Upper lobe of left lung (tissue), 6 donors: Measurements from ENCODE around the gene PTGER1. TPM values are rescaled to one million over a fixed set of nuclear protein-coding genes. Genes with fewer than 3 reads are reported as not detected.
"Not testable (repeated sequence)": the region's sequence is repeated elsewhere in the genome, so short reads cannot be mapped to it uniquely, and the experiment has no call there.

Source experiments
- ATAC-seq, 2 donors: fragments of 200-7000 bp; cut with Tn5 transposase; one replicate each; pipeline ENCODE4 v1.9.1; 2022; ENCODE audit warnings: mild to moderate bottlenecking in 2 of 2, moderate library complexity in 2 of 2; ENCODE audit not compliant: low FRiP score in 2 of 2
- DNase-seq, 2 donors: peaks; one replicate each; pipeline ENCODE4 v3.0.0-alpha.2; 2019 to 2020
- H3K27ac ChIP-seq, 4 donors: fragments of 200-600 bp; sonication (generic); one replicate each; pipeline ENCODE4 v1.5.1; 2016 to 2019
- H3K27me3 ChIP-seq, 4 donors: fragments of 200-600 bp; sonication (generic); one replicate each; pipeline ENCODE4 v1.5.1; 2017 to 2019
- H3K36me3 ChIP-seq, 4 donors: fragments of 200-600 bp; sonication (generic); one replicate each; pipeline ENCODE4 v1.5.1; 2016 to 2019
- H3K4me1 ChIP-seq, 4 donors: fragments of 200-600 bp; sonication (generic); one replicate each; pipeline ENCODE4 v1.5.1; 2018 to 2019
- H3K4me3 ChIP-seq, 4 donors: fragments of 200-600 bp; sonication (generic); one replicate each; pipeline ENCODE4 v1.5.1; 2017 to 2019; ENCODE audit warnings: mild to moderate bottlenecking in 2 of 4, moderate library complexity in 1 of 4
- H3K9me3 ChIP-seq, 4 donors: fragments of 200-600 bp; sonication (generic); one replicate each; pipeline ENCODE4 v1.5.1; 2018 to 2019
- EP300 ChIP-seq, 4 donors: sonication (generic); formaldehyde crosslinking; IDR thresholded peaks; one replicate each; pipeline ENCODE4 v1.5.1; 2017; ENCODE audit warnings: antibody characterized with exemption in 4 of 4, control low read depth in 2 of 4
- POLR2A ChIP-seq, 4 donors: fragments of 450-650 bp; IDR thresholded peaks; one replicate each; pipeline ENCODE4 v1.5.1; 2016 to 2017; ENCODE audit warnings: antibody characterized with exemption in 4 of 4, mild to moderate bottlenecking in 2 of 4
- POLR2AphosphoS5 ChIP-seq, 2 donors: sonication (generic); formaldehyde crosslinking; IDR thresholded peaks; one replicate each; pipeline ENCODE4 v1.5.1; 2017; ENCODE audit warnings: antibody characterized with exemption in 2 of 2
- WGBS, 2 donors: methylation state at CpG; one replicate each; pipeline ENCODE4 v1.1.5; 2017 to 2018; 5-methylcytosine and 5-hydroxymethylcytosine counted together
- total RNA-seq, 6 donors: library from RNA; depleted of rRNA in 4 of 6; stranded (reverse); fragments of >200 nt in 4 of 6; gene quantifications; one replicate each; pipeline versions ENCODE4 v1.1.0 to v1.2.1, GENCODE V29; 2016 to 2021
- TF ChIP-seq, protein P1 (sequence below), 6 experiments: fragments of 450-650 bp in 4 of 6; fragments of 200-600 bp in 2 of 6; sonication (generic) in 2 of 6; IDR thresholded peaks; one replicate each; pipeline ENCODE4 v1.5.1; 2016 to 2019; ENCODE audit warnings: antibody characterized with exemption in 6 of 6
- donor health status: DM: no; HTN: no; CAD: no; lungs with moderate emphysema.
- donor health status: DM: no; HTN: yes; CAD: no; lungs with severe emphysema.

Gene PTGER1
- total RNA-seq, 6 donors from 2014 or later, result 0.59 to 3.9 (median 1.7) TPM; not detected in 3

DNA sequence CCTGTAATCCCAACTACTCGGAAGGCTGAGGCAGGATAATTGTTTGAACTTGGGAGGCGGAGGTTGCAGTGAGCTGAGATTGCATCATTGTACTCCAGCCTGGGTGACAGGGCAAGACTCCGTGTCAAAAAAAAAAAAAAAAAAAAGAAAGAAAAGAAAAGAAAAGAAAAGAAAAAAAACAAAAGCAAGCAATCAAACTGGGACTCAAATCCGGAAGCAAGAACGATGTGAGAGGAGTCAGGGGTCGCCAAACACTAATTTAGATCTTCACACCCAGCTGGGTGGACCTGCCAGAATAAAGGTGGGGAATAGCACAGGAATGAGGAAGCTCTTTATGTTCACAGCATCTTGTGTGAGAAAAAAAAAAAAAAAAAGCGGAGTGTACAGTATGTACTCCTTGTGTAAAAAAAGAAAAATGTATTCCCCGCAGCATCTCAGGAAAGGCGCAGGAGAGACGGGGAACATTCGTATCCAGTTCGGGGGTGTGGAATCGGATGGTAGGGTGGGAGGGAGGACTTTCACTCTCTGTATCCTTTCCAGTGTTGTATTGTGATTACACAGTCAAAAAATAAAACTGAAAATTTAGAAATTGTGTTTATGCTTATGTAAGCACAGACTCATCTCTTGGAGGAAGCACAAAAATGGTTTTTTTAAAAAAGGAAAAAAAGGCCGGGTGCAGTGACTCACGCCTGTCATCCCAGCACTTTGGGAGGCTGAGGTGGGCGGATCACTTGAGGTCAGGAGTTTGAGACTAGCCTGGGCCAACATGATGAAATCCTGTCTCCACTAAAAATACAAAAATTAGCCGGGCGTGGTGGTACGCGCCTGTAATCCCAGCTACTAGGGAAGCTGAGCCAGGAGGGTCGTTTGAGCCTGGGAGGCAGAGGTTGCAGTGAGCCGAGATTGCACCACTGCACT is 35.4 kb upstream of the PTGER1 start:
- WGBS, 2 donors, result 35 to 52% methylated on average over 22 of the region's 22 CpGs
- ATAC-seq, result peak; percentile 58 to 80
- TF ChIP-seq, protein P1, sequence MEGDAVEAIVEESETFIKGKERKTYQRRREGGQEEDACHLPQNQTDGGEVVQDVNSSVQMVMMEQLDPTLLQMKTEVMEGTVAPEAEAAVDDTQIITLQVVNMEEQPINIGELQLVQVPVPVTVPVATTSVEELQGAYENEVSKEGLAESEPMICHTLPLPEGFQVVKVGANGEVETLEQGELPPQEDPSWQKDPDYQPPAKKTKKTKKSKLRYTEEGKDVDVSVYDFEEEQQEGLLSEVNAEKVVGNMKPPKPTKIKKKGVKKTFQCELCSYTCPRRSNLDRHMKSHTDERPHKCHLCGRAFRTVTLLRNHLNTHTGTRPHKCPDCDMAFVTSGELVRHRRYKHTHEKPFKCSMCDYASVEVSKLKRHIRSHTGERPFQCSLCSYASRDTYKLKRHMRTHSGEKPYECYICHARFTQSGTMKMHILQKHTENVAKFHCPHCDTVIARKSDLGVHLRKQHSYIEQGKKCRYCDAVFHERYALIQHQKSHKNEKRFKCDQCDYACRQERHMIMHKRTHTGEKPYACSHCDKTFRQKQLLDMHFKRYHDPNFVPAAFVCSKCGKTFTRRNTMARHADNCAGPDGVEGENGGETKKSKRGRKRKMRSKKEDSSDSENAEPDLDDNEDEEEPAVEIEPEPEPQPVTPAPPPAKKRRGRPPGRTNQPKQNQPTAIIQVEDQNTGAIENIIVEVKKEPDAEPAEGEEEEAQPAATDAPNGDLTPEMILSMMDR (IDR thresholded peaks at IDR 0.05), result no peak
- TF ChIP-seq POLR2A (IDR thresholded peaks at IDR 0.05) (no peak), EP300 (IDR thresholded peaks at IDR 0.05) (peak in 1 of 4 donors; percentile 4), POLR2AphosphoS5 (IDR thresholded peaks at IDR 0.05) (peak; percentile 32 to 41)
- peak in 1 of 2 donors; percentile 67 for DNase-seq
- Histone ChIP-seq H3K4me1 (peaks cover 32 to 78% (median 63%) of the 10 kb centered on the region in 4 donors), H3K9me3 (no peaks in the 10 kb centered on the region), H3K4me3 (no peak overlapping the region), H3K27me3 (no peaks in the 10 kb centered on the region), H3K27ac (peak overlapping the region; percentile 83 to 86 (median 84)), H3K36me3 (peaks cover 11 to 23% (median 16%) of the 10 kb centered on the region in 4 donors)

DNA sequence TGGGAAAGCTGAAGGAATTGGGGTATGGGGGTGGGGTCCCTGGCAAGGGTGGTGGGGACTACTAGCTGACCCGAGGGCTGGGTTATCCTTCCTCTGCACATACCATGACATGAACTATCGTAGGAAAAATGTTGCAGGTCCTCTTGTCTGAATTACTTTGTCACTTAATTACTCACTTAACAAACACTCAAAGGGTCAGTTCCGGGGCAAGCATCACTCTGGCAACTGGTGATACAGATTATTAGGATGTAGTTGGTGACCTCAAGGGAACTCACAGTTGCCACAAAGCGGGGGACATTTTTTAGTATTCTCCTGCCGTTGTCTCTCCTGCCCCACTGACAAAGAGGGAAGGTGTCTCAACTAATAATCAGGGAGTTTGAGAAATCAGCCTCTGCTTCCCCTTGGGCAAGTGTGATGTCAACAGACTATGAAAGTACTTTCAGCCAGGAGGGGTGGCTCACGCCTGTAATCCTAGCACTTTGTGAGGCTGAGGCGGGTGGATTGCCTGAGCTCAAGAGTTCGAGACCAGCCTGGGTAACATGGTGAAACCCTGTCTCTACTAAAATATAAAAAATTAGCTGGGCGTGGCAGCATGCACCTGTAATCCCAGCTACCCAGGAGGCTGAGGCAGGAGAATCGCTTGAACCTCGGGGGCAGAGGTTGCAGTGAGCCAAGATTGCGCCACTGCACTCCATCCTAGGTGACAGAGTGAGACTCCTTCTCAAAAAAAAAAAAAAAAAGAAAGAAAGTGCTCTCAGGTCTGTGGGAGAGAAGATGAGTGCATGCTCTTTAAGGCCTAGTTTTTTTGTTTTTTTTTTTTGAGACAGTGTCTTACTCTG is 32.8 kb upstream of the PTGER1 start:
- Histone ChIP-seq H3K4me3 (no peak overlapping the region), H3K9me3 (no peaks in the 10 kb centered on the region), H3K36me3 (no peaks in the 10 kb centered on the region), H3K27me3 (no peaks in the 10 kb centered on the region), H3K27ac (peak overlapping the region; percentile 83 to 86 (median 86)), H3K4me1 (peaks cover 27 to 66% (median 49%) of the 10 kb centered on the region in 4 donors)
- WGBS, 2 donors, result 38 to 53% methylated on average over 7 to 12 of the region's 12 CpGs
- ATAC-seq (peak; percentile 2 to 52), DNase-seq (peak in 1 of 2 donors; percentile 64)
- TF ChIP-seq EP300 (IDR thresholded peaks at IDR 0.05) (peak in 2 of 4 donors; percentile 76 to 86), POLR2A (IDR thresholded peaks at IDR 0.05) (no peak), POLR2AphosphoS5 (IDR thresholded peaks at IDR 0.05) (peak; percentile 40 to 70)
- TF ChIP-seq, protein P1 (IDR thresholded peaks at IDR 0.05), result peak in 1 of 6 experiments; percentile 10

DNA sequence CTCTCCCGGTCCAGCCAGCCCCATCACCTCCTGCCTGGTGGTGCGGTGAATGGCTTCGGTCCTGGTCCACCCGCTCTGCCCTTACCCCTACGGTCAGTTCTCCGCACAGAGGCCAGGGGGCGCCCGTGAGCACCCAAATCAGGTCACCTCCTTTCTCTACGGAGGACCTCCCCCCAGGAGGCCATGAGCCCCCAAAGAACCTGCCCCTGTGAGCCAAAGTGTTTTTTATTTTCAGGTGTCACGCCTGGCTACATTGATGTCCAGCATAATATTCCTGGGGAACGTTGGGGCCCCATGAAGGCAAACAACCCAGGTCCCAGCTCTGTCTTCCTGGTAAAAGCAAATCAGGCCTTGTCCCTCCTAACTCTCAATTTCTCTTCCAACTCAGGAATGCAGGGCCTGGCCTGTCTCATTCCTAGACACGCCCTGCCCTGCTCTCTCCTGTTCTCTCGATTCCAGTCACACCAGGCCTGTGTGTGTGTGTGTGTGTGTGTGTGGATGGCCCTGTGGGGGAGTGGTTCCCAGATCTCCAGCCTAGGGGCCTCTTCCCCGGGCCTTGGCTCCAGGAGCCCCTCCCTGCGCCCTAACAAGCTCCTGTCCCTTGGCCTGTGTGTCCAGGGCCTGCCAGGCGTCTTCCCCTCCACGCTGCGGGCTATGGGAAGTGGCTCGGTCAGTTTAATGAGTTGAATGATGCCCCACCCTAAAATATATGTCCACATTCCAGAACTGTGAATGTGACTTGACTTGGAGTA is 30.5 kb upstream of the PTGER1 start:
- Histone ChIP-seq H3K27me3 (no peaks in the 10 kb centered on the region), H3K9me3 (no peaks in the 10 kb centered on the region), H3K4me3 (no peak overlapping the region), H3K36me3 (no peaks in the 10 kb centered on the region), H3K27ac (peak overlapping the region; percentile 83 to 86 (median 86)), H3K4me1 (peaks cover 30 to 64% (median 48%) of the 10 kb centered on the region in 4 donors)
- TF ChIP-seq POLR2A (IDR thresholded peaks at IDR 0.05) (peak in 1 of 4 donors; percentile 12), POLR2AphosphoS5 (IDR thresholded peaks at IDR 0.05) (peak in 1 of 2 donors; percentile 14), EP300 (IDR thresholded peaks at IDR 0.05) (no peak)
- TF ChIP-seq, protein P1 (IDR thresholded peaks at IDR 0.05), result peak; percentile 74 to 88 (median 80)
- WGBS, 2 donors, result 36 to 46% methylated on average over 18 to 19 of the region's 19 CpGs
- ATAC-seq (peak; percentile 75 to 90), DNase-seq (peak; percentile 83 to 89)

DNA sequence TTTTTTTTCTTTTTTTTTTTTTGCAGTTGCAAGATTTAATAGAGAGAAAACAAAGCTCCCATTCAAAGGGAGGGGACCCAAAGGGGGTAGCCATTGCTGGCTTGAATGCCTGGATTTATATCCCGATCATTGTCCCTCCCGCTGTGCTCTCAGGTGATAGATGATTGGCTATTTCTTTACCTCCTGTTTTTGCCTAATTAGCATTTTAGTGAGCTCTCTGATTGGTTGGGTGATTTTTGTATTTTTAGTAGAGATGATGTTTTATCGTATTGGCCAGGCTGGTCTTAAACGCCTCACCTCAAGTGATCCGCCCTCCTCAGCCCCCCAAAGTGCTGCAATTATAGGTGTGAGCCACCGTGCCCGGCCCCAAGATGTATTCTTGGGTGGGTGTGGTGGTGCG is 29.4 kb upstream of the PTGER1 start:
- ATAC-seq, DNase-seq, H3K36me3 ChIP-seq, H3K4me3 ChIP-seq, H3K9me3 ChIP-seq, H3K27me3 ChIP-seq: not testable (repeated sequence)
- Histone ChIP-seq H3K27ac (peak overlapping the region; percentile 83 to 86 (median 86)), H3K4me1 (peaks cover 23 to 54% (median 44%) of the 10 kb centered on the region in 4 donors)
- 91 to 97% methylated on average over 8 of the region's 8 CpGs for WGBS, 2 donors
